Measurements from ENCODE around the gene CLDN7.

The CLDN7 gene

GRCh38 chr17:7295230-7296180 is 33.2 kb upstream of the CLDN7 start:
- Histone ChIP-seq H3K27me3 (ENCODE audit: control insufficient read depth in 5 of 5, insufficient read depth in 4 of 5, low read length in 5 of 5) (peaks cover 0 to 24% (median 17%) of the 10 kb centered on the region in 5 donors), H3K9ac (ENCODE audit: low read length in 5 of 5) (peak overlapping the region in 1 of 5 donors; percentile 20), H3K4me3 (ENCODE audit: low read depth in 1 of 5, low read length in 5 of 5) (peak overlapping the region in 3 of 5 donors; percentile 22 to 48 (median 48)), H3K4me1 (ENCODE audit: control insufficient read depth in 5 of 5, insufficient read depth in 5 of 5, low read length in 5 of 5) (peaks cover 2 to 59% (median 52%) of the 10 kb centered on the region in 5 donors), H3K36me3 (ENCODE audit: control insufficient read depth in 5 of 5, insufficient read depth in 5 of 5, low read length in 5 of 5) (no peaks in the 10 kb centered on the region), H3K27ac (ENCODE audit: low read depth, low read length) (peak overlapping the region; percentile 51), H3K9me3 (ENCODE audit: control insufficient read depth in 5 of 5, low read length in 5 of 5) (no peaks in the 10 kb centered on the region)

GRCh38 chr17:7294614-7295153 is 32.4 kb upstream of the CLDN7 start, which contains the start of gene YBX2:
Gene YBX2 (minus strand): TSS chr17:7294639. CDS start chr17:7294500, 139 bp downstream.
- Histone ChIP-seq H3K4me1 (ENCODE audit: control insufficient read depth in 5 of 5, insufficient read depth in 5 of 5, low read length in 5 of 5) (peaks cover 4 to 67% (median 58%) of the 10 kb centered on the region in 5 donors), H3K27ac (ENCODE audit: low read depth, low read length) (peak within 1 kb of the TSS; percentile 78), H3K36me3 (ENCODE audit: control insufficient read depth in 5 of 5, insufficient read depth in 5 of 5, low read length in 5 of 5) (no peaks in the 10 kb centered on the region), H3K27me3 (ENCODE audit: control insufficient read depth in 5 of 5, insufficient read depth in 4 of 5, low read length in 5 of 5) (peaks cover 0 to 27% (median 20%) of the 10 kb centered on the region in 5 donors), H3K9ac (ENCODE audit: low read length in 5 of 5) (peak within 1 kb of the TSS in 1 of 5 donors; percentile 20), H3K9me3 (ENCODE audit: control insufficient read depth in 5 of 5, low read length in 5 of 5) (no peaks in the 10 kb centered on the region), H3K4me3 (ENCODE audit: low read depth in 1 of 5, low read length in 5 of 5) (peak within 1 kb of the TSS in 3 of 5 donors; percentile 22 to 53 (median 22))

GRCh38 chr17:7293816-7294613 is 31.7 kb upstream of the CLDN7 start:
- H3K36me3 ChIP-seq (ENCODE audit: control insufficient read depth in 5 of 5, insufficient read depth in 5 of 5, low read length in 5 of 5), result no peaks in the 10 kb centered on the region
- H3K9ac ChIP-seq (ENCODE audit: low read length in 5 of 5), result no peak overlapping the region
- H3K4me1 ChIP-seq (ENCODE audit: control insufficient read depth in 5 of 5, insufficient read depth in 5 of 5, low read length in 5 of 5), result peaks cover 4 to 69% (median 58%) of the 10 kb centered on the region in 5 donors
- H3K4me3 ChIP-seq (ENCODE audit: low read depth in 1 of 5, low read length in 5 of 5), result peak overlapping the region in 3 of 5 donors; percentile 19 to 53 (median 22)
- peaks cover 0 to 27% (median 20%) of the 10 kb centered on the region in 5 donors for H3K27me3 ChIP-seq (ENCODE audit: control insufficient read depth in 5 of 5, insufficient read depth in 4 of 5, low read length in 5 of 5)
- H3K9me3 ChIP-seq (ENCODE audit: control insufficient read depth in 5 of 5, low read length in 5 of 5), result no peaks in the 10 kb centered on the region
- H3K27ac ChIP-seq (ENCODE audit: low read depth, low read length), result peak overlapping the region; percentile 78

- H3K4me3 ChIP-seq (ENCODE audit: low read depth in 1 of 5, low read length in 5 of 5), result peak overlapping the region in 1 of 5 donors; percentile 19
- H3K36me3 ChIP-seq (ENCODE audit: control insufficient read depth in 5 of 5, insufficient read depth in 5 of 5, low read length in 5 of 5), result no peaks in the 10 kb centered on the region
- no peak overlapping the region for H3K9ac ChIP-seq (ENCODE audit: low read length in 5 of 5)
- peaks cover 0 to 27% (median 20%) of the 10 kb centered on the region in 5 donors for H3K27me3 ChIP-seq (ENCODE audit: control insufficient read depth in 5 of 5, insufficient read depth in 4 of 5, low read length in 5 of 5)
- peaks cover 4 to 69% (median 58%) of the 10 kb centered on the region in 5 donors for H3K4me1 ChIP-seq (ENCODE audit: control insufficient read depth in 5 of 5, insufficient read depth in 5 of 5, low read length in 5 of 5)
- peak overlapping the region; percentile 78 for H3K27ac ChIP-seq (ENCODE audit: low read depth, low read length)
- H3K9me3 ChIP-seq (ENCODE audit: control insufficient read depth in 5 of 5, low read length in 5 of 5), result no peaks in the 10 kb centered on the region
Observed at GRCh38 chr17:7293159-7293558, 30.9 kb upstream of the CLDN7 start.

GRCh38 chr17:7292729-7293128 is 30.5 kb upstream of the CLDN7 start:
- peak overlapping the region in 1 of 5 donors; percentile 52 for H3K9ac ChIP-seq (ENCODE audit: low read length in 5 of 5)
- peaks cover 0 to 27% (median 20%) of the 10 kb centered on the region in 5 donors for H3K27me3 ChIP-seq (ENCODE audit: control insufficient read depth in 5 of 5, insufficient read depth in 4 of 5, low read length in 5 of 5)
- peaks cover 4 to 69% (median 58%) of the 10 kb centered on the region in 5 donors for H3K4me1 ChIP-seq (ENCODE audit: control insufficient read depth in 5 of 5, insufficient read depth in 5 of 5, low read length in 5 of 5)
- peak overlapping the region; percentile 78 for H3K27ac ChIP-seq (ENCODE audit: low read depth, low read length)
- H3K36me3 ChIP-seq (ENCODE audit: control insufficient read depth in 5 of 5, insufficient read depth in 5 of 5, low read length in 5 of 5), result peaks cover 0 to 3% (median 0%) of the 10 kb centered on the region in 5 donors
- H3K9me3 ChIP-seq (ENCODE audit: control insufficient read depth in 5 of 5, low read length in 5 of 5), result no peaks in the 10 kb centered on the region
- peak overlapping the region in 1 of 5 donors; percentile 33 for H3K4me3 ChIP-seq (ENCODE audit: low read depth in 1 of 5, low read length in 5 of 5)

GRCh38 chr17:7292194-7292593 is 29.9 kb upstream of the CLDN7 start:
- H3K9ac ChIP-seq (ENCODE audit: low read length in 5 of 5), result peak overlapping the region in 1 of 5 donors; percentile 52
- H3K4me1 ChIP-seq (ENCODE audit: control insufficient read depth in 5 of 5, insufficient read depth in 5 of 5, low read length in 5 of 5), result peaks cover 4 to 68% (median 58%) of the 10 kb centered on the region in 5 donors
- no peaks in the 10 kb centered on the region for H3K9me3 ChIP-seq (ENCODE audit: control insufficient read depth in 5 of 5, low read length in 5 of 5)
- H3K27me3 ChIP-seq (ENCODE audit: control insufficient read depth in 5 of 5, insufficient read depth in 4 of 5, low read length in 5 of 5), result peaks cover 0 to 27% (median 20%) of the 10 kb centered on the region in 5 donors
- peaks cover 0 to 6% (median 0%) of the 10 kb centered on the region in 5 donors for H3K36me3 ChIP-seq (ENCODE audit: control insufficient read depth in 5 of 5, insufficient read depth in 5 of 5, low read length in 5 of 5)
- H3K27ac ChIP-seq (ENCODE audit: low read depth, low read length), result peak overlapping the region; percentile 78
- H3K4me3 ChIP-seq (ENCODE audit: low read depth in 1 of 5, low read length in 5 of 5), result peak overlapping the region in 1 of 5 donors; percentile 33

- Histone ChIP-seq H3K27me3 (ENCODE audit: control insufficient read depth in 5 of 5, insufficient read depth in 4 of 5, low read length in 5 of 5) (peaks cover 0 to 27% (median 20%) of the 10 kb centered on the region in 5 donors), H3K36me3 (ENCODE audit: control insufficient read depth in 5 of 5, insufficient read depth in 5 of 5, low read length in 5 of 5) (peaks cover 0 to 17% (median 10%) of the 10 kb centered on the region in 5 donors), H3K9me3 (ENCODE audit: control insufficient read depth in 5 of 5, low read length in 5 of 5) (no peaks in the 10 kb centered on the region), H3K4me1 (ENCODE audit: control insufficient read depth in 5 of 5, insufficient read depth in 5 of 5, low read length in 5 of 5) (peaks cover 4 to 60% (median 48%) of the 10 kb centered on the region in 5 donors), H3K27ac (ENCODE audit: low read depth, low read length) (peak overlapping the region; percentile 78), H3K4me3 (ENCODE audit: low read depth in 1 of 5, low read length in 5 of 5) (no peak overlapping the region), H3K9ac (ENCODE audit: low read length in 5 of 5) (no peak overlapping the region)
Observed at GRCh38 chr17:7290685-7291084, 28.4 kb upstream of the CLDN7 start.

GRCh38 chr17:7290166-7290565 is 27.9 kb upstream of the CLDN7 start:
- Histone ChIP-seq H3K4me1 (ENCODE audit: control insufficient read depth in 5 of 5, insufficient read depth in 5 of 5, low read length in 5 of 5) (peaks cover 4 to 60% (median 46%) of the 10 kb centered on the region in 5 donors), H3K9ac (ENCODE audit: low read length in 5 of 5) (no peak overlapping the region), H3K27me3 (ENCODE audit: control insufficient read depth in 5 of 5, insufficient read depth in 4 of 5, low read length in 5 of 5) (peaks cover 0 to 27% (median 20%) of the 10 kb centered on the region in 5 donors)

GRCh38 chr17:7289256-7290032 is 27.2 kb upstream of the CLDN7 start:
- Histone ChIP-seq H3K27ac (ENCODE audit: low read depth, low read length) (no peak overlapping the region), H3K9ac (ENCODE audit: low read length in 5 of 5) (no peak overlapping the region), H3K9me3 (ENCODE audit: control insufficient read depth in 5 of 5, low read length in 5 of 5) (no peaks in the 10 kb centered on the region), H3K36me3 (ENCODE audit: control insufficient read depth in 5 of 5, insufficient read depth in 5 of 5, low read length in 5 of 5) (peaks cover 0 to 30% (median 22%) of the 10 kb centered on the region in 5 donors), H3K4me3 (ENCODE audit: low read depth in 1 of 5, low read length in 5 of 5) (no peak overlapping the region), H3K4me1 (ENCODE audit: control insufficient read depth in 5 of 5, insufficient read depth in 5 of 5, low read length in 5 of 5) (peaks cover 4 to 63% (median 42%) of the 10 kb centered on the region in 5 donors), H3K27me3 (ENCODE audit: control insufficient read depth in 5 of 5, insufficient read depth in 4 of 5, low read length in 5 of 5) (peaks cover 0 to 27% (median 20%) of the 10 kb centered on the region in 5 donors)

More at GRCh38 chr17:7290166-7290565, 27.9 kb upstream of the CLDN7 start:
- Histone ChIP-seq H3K9me3 (ENCODE audit: control insufficient read depth in 5 of 5, low read length in 5 of 5) (no peaks in the 10 kb centered on the region), H3K27ac (ENCODE audit: low read depth, low read length) (no peak overlapping the region), H3K4me3 (ENCODE audit: low read depth in 1 of 5, low read length in 5 of 5) (no peak overlapping the region), H3K36me3 (ENCODE audit: control insufficient read depth in 5 of 5, insufficient read depth in 5 of 5, low read length in 5 of 5) (peaks cover 0 to 22% (median 15%) of the 10 kb centered on the region in 5 donors)
